Chondrocyte (in vitro differentiated cells): ENCODE results near the gene PROM1. TPM values are rescaled to one million over a fixed set of nuclear protein-coding genes. Genes with fewer than 3 reads are reported as not detected.

Experiments used
- DNase-seq: peaks from one replicate; pipeline ENCODE4 v3.0.0; 2021; ENCODE audit warnings: mixed read lengths, low spot score
- H3K27ac Mint-ChIP-seq: one replicate; pipeline ENCODE4 v1.8.0; 2021; ENCODE audit warnings: mild to moderate bottlenecking, moderate library complexity, mixed read lengths; ENCODE audit not compliant: unreplicated experiment
- H3K27me3 Mint-ChIP-seq: 2 replicates; pipeline ENCODE4 v1.8.0; 2021; ENCODE audit warnings: low read depth, mixed read lengths
- H3K36me3 Mint-ChIP-seq: 2 replicates; pipeline ENCODE4 v1.8.0; 2021; ENCODE audit warnings: low read depth, mixed read lengths
- H3K4me1 Mint-ChIP-seq: 2 replicates; pipeline ENCODE4 v1.8.0; 2021; ENCODE audit warnings: low read depth, mild to moderate bottlenecking, mixed read lengths
- H3K4me3 Mint-ChIP-seq: one replicate; pipeline ENCODE4 v1.8.0; 2021; ENCODE audit warnings: mild to moderate bottlenecking, moderate library complexity, mixed read lengths; ENCODE audit not compliant: unreplicated experiment
- H3K9me3 Mint-ChIP-seq: 2 replicates; pipeline ENCODE4 v1.8.0; 2021; ENCODE audit warnings: low read depth, mixed read lengths
- CTCF ChIP-seq: fragments of 200-600 bp; sonication (generic); IDR thresholded peaks from 2 replicates; pipeline ENCODE4 v1.5.0; 2021; ENCODE audit warnings: antibody characterized with exemption, mild to moderate bottlenecking, moderate library complexity
- total RNA-seq: library from RNA; stranded (reverse); gene quantifications from 3 replicates; pipeline ENCODE4 v1.2.1, GENCODE V29; 2021

The PROM1 gene
- total RNA-seq, 1 donor from 2014 or later, result 0.10 TPM

GRCh38 chr4:16120720-16121119, 36.9 kb upstream of the PROM1 start:
- DNase-seq, result no peak
- no peaks in the 10 kb centered on the region for H3K36me3 Mint-ChIP-seq
- no peak overlapping the region for H3K4me3 Mint-ChIP-seq
- no peaks in the 10 kb centered on the region for H3K9me3 Mint-ChIP-seq
- H3K4me1 Mint-ChIP-seq, result peaks cover 8% of the 10 kb centered on the region
- H3K27ac Mint-ChIP-seq, result no peak overlapping the region
- H3K27me3 Mint-ChIP-seq, result peaks cover 32% of the 10 kb centered on the region
- no peak for TF ChIP-seq CTCF

- no peak for DNase-seq
- no peak for TF ChIP-seq CTCF
- Mint-ChIP-seq H3K4me1 (peaks cover 8% of the 10 kb centered on the region), H3K27me3 (peaks cover 37% of the 10 kb centered on the region), H3K9me3 (no peaks in the 10 kb centered on the region), H3K4me3 (no peak overlapping the region), H3K27ac (no peak overlapping the region), H3K36me3 (no peaks in the 10 kb centered on the region)
Observed at GRCh38 chr4:16119981-16120380, 36.2 kb upstream of the PROM1 start.

- peaks cover 49% of the 10 kb centered on the region for H3K27me3 Mint-ChIP-seq
- TF ChIP-seq CTCF, result no peak
- H3K9me3 Mint-ChIP-seq, result no peaks in the 10 kb centered on the region
Observed at GRCh38 chr4:16118090-16118489, 34.3 kb upstream of the PROM1 start.

GRCh38 chr4:16117164-16117563, 33.3 kb upstream of the PROM1 start:
- H3K4me1 Mint-ChIP-seq, result peaks cover 8% of the 10 kb centered on the region
- H3K4me3 Mint-ChIP-seq, result no peak overlapping the region
- H3K36me3 Mint-ChIP-seq, result no peaks in the 10 kb centered on the region
- no peak for TF ChIP-seq CTCF
- H3K27ac Mint-ChIP-seq, result no peak overlapping the region
- DNase-seq, result no peak
- H3K9me3 Mint-ChIP-seq, result no peaks in the 10 kb centered on the region
- peaks cover 50% of the 10 kb centered on the region for H3K27me3 Mint-ChIP-seq

More at GRCh38 chr4:16118090-16118489, 34.3 kb upstream of the PROM1 start:
- DNase-seq, result no peak
- Mint-ChIP-seq H3K27ac (no peak overlapping the region), H3K36me3 (no peaks in the 10 kb centered on the region), H3K4me1 (peaks cover 8% of the 10 kb centered on the region), H3K4me3 (no peak overlapping the region)

GRCh38 chr4:16116493-16116990, 32.7 kb upstream of the PROM1 start:
- H3K9me3 Mint-ChIP-seq, result no peaks in the 10 kb centered on the region
- no peaks in the 10 kb centered on the region for H3K36me3 Mint-ChIP-seq
- no peak for TF ChIP-seq CTCF
- no peak for DNase-seq
- peaks cover 8% of the 10 kb centered on the region for H3K4me1 Mint-ChIP-seq
- H3K4me3 Mint-ChIP-seq, result no peak overlapping the region
- H3K27ac Mint-ChIP-seq, result no peak overlapping the region
- H3K27me3 Mint-ChIP-seq, result peaks cover 54% of the 10 kb centered on the region
